Ovary (tissue), 3 donors: ENCODE data around the gene NXF3.

Source experiments
- CTCF ChIP-seq, 3 donors: fragments of 450-650 bp in 2 of 3; fragments of 200-600 bp in 1 of 3; IDR thresholded peaks; one replicate each; pipeline versions ENCODE4 v1.5.1 to v1.8.0; 2016 to 2022; ENCODE audit warnings: antibody characterized with exemption in 3 of 3, mild to moderate bottlenecking in 1 of 3
- POLR2A ChIP-seq: fragments of 450-650 bp; IDR thresholded peaks from one replicate; pipeline ENCODE4 v1.6.1; 2017; ENCODE audit warnings: antibody characterized with exemption, mild to moderate bottlenecking, moderate library complexity
- donor health status: DM: no; HTN: no; CAD: no.

- no peak for TF ChIP-seq CTCF (IDR thresholded peaks at IDR 0.05)
- TF ChIP-seq POLR2A, result no peak
Observed at GRCh38 chrX:103063191-103063845, 29.6 kb downstream of the NXF3 start.
